AG09309 (cell line): Measurements from ENCODE around the gene PLEKHG7.
A peak's percentile ranks its signal among the peaks of the same experiment; 100 is the strongest.

ENCODE experiments used
- DNase-seq: peaks from one replicate; pipeline ENCODE4 v3.0.0-alpha.2; 2010; ENCODE audit warnings: low read depth
- H3K4me3 ChIP-seq: 2 replicates; pipeline ENCODE4 v1.5.1; 2011; ENCODE audit warnings: mild to moderate bottlenecking, low read depth, low read length, moderate library complexity; ENCODE audit not compliant: control insufficient read depth
- TF ChIP-seq, protein P1 (sequence below): IDR thresholded peaks from 2 replicates; pipeline ENCODE4 v1.5.1; 2011; ENCODE audit warnings: mild to moderate bottlenecking, low read depth, low read length, inconsistent platforms; ENCODE audit not compliant: insufficient read depth, control insufficient read depth; ENCODE audit errors: missing control alignments

The PLEKHG7 gene

DNA sequence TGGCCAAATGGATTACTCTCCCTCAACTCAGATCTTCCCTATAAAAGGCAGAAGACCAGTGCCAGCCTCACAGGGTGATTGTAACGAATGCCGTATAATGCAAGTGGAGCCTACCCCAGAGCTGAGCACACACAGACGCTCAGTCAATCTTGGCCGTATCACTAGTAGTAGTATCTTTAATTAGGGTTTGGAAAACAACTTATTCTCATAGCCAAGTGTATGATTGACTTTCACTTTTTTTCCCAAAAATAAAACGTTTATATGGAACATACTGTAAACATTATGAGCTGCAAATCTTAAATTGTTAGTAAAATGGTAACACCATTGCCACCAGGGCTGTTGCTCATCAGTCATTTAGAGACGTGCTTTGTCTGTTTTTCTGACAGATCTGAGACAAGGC is 30.4 kb downstream of the PLEKHG7 start:
- H3K4me3 ChIP-seq: no peak overlapping the region
- TF ChIP-seq, protein P1, sequence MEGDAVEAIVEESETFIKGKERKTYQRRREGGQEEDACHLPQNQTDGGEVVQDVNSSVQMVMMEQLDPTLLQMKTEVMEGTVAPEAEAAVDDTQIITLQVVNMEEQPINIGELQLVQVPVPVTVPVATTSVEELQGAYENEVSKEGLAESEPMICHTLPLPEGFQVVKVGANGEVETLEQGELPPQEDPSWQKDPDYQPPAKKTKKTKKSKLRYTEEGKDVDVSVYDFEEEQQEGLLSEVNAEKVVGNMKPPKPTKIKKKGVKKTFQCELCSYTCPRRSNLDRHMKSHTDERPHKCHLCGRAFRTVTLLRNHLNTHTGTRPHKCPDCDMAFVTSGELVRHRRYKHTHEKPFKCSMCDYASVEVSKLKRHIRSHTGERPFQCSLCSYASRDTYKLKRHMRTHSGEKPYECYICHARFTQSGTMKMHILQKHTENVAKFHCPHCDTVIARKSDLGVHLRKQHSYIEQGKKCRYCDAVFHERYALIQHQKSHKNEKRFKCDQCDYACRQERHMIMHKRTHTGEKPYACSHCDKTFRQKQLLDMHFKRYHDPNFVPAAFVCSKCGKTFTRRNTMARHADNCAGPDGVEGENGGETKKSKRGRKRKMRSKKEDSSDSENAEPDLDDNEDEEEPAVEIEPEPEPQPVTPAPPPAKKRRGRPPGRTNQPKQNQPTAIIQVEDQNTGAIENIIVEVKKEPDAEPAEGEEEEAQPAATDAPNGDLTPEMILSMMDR: no peak
- DNase-seq: no peak

DNA sequence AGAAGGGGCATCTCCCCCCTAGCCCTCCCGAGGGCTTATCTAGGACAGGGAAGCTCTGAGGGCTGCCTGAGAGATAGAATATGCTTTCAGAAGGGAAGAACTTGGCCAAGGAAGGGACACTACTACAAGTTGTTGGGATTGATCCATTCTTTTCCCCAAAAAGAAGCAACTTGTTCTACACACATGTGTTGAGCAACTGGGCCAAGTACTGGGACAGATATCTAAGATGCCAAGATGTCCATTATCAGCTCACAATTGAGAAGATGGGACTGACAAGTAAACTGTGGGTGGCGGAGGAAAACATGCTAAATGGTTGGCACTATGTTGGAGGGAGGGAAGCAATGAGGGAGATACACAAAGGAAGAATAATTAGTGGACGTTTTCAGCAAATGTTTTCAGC is 30.9 kb downstream of the PLEKHG7 start:
- no peak for DNase-seq
- no peak overlapping the region for H3K4me3 ChIP-seq
- TF ChIP-seq, protein P1: no peak

DNA sequence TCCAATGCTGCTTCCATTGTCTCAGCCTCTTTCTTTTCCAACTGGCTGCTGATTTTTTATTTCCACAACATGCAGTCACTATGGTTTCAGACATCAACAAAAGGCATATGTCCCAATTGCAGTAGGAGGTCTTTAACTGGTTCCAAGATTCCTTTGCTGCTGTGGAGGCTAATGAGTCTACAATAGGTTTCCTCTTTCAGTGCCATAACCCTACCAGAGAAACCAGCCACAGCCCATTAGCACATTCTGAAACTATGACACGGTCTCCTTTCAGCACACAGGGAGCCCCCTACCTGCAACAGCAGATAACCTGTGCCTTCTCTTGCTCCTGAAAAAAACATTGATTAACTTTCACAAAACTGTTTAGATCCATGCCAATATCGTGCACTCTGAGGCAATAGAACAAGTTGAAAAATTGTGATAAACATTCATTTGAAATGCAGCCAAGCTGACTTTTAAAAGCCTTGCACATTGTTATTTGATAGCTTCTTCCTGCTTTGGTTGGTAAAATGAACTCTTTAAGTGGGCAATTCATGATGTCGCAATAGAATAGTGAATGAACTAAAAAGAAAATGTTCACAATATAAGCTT is 32.4 kb downstream of the PLEKHG7 start:
- peak; percentile 90 for DNase-seq
- TF ChIP-seq, protein P1: peak; percentile 19

DNA sequence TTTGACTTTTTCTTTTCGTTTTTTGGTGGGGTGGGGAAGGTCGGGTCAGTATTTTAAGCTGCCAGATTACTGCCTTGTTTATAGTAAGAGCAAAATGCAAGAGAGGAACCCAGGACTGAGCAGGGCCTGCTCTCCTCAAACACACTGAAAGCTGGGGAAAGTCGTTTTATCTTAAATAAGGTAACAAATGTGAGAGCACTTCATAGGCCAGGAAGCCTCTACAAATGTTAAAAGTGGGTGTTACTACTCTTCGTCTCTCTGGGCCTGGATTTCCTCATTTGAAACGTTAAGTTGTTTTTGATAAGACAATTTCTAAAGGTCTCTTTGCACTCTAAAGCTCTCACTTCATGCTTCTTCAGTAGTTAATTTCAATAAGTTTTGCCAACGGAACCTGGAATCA is 33.8 kb downstream of the PLEKHG7 start:
- H3K4me3 ChIP-seq: no peak overlapping the region
- no peak for DNase-seq
- TF ChIP-seq, protein P1: no peak

More for the DNA sequence above, 32.4 kb downstream of the PLEKHG7 start:
- H3K4me3 ChIP-seq: no peak overlapping the region

DNA sequence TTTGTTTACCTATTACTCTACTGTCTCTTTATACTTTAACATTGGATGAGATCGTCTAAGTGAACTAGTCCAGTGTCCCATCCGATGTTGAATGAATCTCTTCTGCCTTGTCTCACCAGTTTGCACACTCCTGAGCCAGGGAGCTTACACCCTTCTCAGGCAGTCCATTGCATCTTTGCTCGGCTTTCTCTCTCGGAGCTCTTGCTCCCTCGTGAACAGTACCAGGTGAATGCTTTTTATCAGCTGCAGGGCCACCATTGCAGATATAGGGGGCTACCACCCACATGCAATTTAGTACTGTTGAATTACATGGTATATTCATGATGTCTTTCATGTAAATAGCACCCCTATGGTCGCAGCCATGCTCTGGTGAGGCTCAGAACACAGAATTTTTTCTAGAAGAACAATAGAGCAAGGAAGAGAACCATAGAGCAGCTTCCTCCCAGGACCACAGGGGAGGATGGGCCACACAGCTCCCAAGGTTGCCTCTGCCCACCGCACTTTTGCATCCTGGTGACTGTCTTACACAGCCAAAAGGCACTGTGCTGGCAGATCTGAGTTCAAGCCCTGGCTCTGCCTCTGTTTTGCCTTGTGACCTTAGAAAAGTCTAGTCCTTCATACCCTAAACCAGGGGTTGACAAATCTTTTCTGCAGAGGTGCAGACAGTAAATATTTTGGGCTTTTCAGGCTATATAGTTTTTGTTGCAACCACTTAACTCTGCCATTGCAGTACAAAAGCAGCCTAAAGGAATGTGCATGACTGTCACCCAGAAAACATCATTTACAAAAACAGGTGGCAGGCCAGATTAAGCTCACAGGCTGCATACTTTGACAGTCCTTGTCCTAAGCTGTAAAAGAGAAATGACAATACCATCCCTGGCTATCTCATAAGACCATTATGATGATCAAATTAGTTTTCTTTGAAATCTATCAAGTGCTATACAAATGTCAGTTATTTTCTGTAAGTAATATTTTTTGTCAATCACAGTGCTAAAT is 35.4 kb downstream of the PLEKHG7 start:
- TF ChIP-seq, protein P1: no peak
- H3K4me3 ChIP-seq: no peak overlapping the region
- DNase-seq: no peak

DNA sequence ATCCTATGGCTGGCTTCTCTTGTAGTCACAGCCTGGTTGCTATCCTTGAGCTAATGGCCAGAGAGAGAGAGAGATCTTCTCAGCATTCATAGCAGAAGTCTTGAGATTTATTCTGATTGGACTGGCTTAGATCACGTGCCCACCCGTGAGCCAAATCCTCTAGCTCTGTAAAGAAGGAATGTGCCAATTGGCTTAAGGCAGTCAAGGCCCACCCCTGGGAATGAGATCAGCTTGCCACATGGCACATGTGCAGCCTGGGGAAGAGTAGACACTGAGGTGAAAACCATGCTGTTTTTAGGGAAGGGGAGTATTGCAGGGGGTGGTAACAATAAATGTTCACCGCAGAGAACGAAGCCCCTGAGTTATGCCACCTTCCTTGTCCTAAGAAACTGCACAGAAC is 36.3 kb downstream of the PLEKHG7 start:
- TF ChIP-seq, protein P1: no peak

More for the DNA sequence above, 36.3 kb downstream of the PLEKHG7 start:
- no peak for DNase-seq
- H3K4me3 ChIP-seq: no peak overlapping the region
